ENCODE data around the gene SMYD3.

- no peak for TF ChIP-seq CTCF (conservative IDR thresholded peaks at IDR 0.05; ENCODE audit: low read depth, low read length)
- TF ChIP-seq USF2 (IDR thresholded peaks at IDR 0.05; ENCODE audit: low read depth, low read length): no peak
- TF ChIP-seq SMC3 (IDR thresholded peaks at IDR 0.05; ENCODE audit: low read depth, low read length): no peak
- no peak for TF ChIP-seq POLR2A (IDR thresholded peaks at IDR 0.05; ENCODE audit: low read depth, low read length)
- no peak for TF ChIP-seq ELK1 (IDR thresholded peaks at IDR 0.05; ENCODE audit: borderline replicate concordance, low read depth, low read length)
- no peak for TF ChIP-seq RAD21 (IDR thresholded peaks at IDR 0.05; ENCODE audit: low read length)
- no peak for TF ChIP-seq FOS (IDR thresholded peaks at IDR 0.05; ENCODE audit: low read depth, low read length)
- TF ChIP-seq MAFK (IDR thresholded peaks at IDR 0.05; ENCODE audit: low read depth, low read length): no peak
- TF ChIP-seq MAZ (IDR thresholded peaks at IDR 0.05; ENCODE audit: borderline replicate concordance, low read depth, low read length): no peak
- no peak for TF ChIP-seq RFX5 (IDR thresholded peaks at IDR 0.05; ENCODE audit: low read depth, low read length)
- TF ChIP-seq MXI1 (IDR thresholded peaks at IDR 0.05; ENCODE audit: borderline replicate concordance, low read depth, low read length): no peak
- TF ChIP-seq BHLHE40 (IDR thresholded peaks at IDR 0.05; ENCODE audit: low read depth, low read length): no peak
- TF ChIP-seq CEBPB (IDR thresholded peaks at IDR 0.05; ENCODE audit: low read depth, low read length): no peak
Measured at GRCh38 chr1:245881767-245882391, 625.2 kb downstream of the SMYD3 start.
